Measurements from ENCODE around the gene BHLHA15.

BHLHA15 gene

DNA sequence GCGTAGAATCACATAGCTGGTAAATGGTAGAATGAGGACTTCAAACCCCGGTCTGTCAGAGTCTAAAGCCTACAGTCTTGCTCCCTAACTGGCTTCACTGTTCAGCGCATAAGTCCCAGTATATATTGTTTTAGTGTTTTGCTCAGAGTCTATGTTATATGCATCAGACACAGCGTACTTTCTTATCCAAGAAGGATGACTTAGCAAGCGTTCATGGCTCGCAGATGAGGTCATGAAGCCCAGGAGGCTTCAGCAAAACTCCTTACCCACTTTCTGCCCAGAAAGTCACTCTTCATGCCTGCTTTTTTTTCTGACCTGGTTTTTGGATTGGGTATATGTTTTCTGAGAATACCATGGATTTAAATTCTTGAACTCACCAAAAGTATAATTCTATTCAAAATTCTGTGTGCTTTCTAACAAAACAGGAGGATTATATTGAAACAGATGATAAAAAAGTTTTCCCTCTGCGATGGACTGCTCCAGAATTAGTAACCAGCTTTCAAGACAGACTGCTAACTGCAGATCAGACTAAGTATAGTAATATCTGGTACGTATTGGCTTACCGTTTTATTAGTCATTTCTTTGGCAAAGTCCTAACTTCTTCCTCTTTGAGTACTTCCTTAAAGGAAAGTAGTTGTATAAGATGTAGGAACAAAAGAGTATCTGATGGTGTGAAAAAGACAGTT lies 24.6 kb upstream of the BHLHA15 start:
- in situ Hi-C loops (cut with MboI; ENCODE audit: low pct_unique_long_range_greater_than_20kb, low sequenced_read_pairs, unreplicated experiment) = no loop called here

DNA sequence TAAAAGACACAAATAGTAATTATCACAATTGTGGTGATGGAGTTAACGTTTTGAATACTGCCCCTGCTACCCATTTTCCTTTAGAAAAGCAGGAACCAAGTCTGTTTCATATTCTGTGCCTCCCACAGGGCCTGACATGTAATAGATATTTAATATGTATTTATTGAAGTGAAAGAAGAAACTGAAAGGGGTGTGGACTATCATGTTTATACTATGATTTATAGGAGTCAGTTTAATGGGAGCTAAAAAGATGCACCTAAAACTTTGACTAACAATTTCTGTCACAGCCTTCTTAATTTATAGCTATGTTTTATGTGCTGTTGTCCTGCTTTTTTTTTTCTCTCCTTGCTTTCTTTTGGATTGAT lies 24.1 kb upstream of the BHLHA15 start:
- TF ChIP-seq, protein P1, sequence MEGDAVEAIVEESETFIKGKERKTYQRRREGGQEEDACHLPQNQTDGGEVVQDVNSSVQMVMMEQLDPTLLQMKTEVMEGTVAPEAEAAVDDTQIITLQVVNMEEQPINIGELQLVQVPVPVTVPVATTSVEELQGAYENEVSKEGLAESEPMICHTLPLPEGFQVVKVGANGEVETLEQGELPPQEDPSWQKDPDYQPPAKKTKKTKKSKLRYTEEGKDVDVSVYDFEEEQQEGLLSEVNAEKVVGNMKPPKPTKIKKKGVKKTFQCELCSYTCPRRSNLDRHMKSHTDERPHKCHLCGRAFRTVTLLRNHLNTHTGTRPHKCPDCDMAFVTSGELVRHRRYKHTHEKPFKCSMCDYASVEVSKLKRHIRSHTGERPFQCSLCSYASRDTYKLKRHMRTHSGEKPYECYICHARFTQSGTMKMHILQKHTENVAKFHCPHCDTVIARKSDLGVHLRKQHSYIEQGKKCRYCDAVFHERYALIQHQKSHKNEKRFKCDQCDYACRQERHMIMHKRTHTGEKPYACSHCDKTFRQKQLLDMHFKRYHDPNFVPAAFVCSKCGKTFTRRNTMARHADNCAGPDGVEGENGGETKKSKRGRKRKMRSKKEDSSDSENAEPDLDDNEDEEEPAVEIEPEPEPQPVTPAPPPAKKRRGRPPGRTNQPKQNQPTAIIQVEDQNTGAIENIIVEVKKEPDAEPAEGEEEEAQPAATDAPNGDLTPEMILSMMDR (IDR thresholded peaks at IDR 0.05; ENCODE audit: extremely low read depth, insufficient read depth, missing control alignments) = no peak
- in situ Hi-C loops (cut with MboI; ENCODE audit: low pct_unique_long_range_greater_than_20kb, low sequenced_read_pairs, unreplicated experiment) = no loop called here
- no peak for DNase-seq (ENCODE audit: low spot score)

More for the DNA sequence above, 24.6 kb upstream of the BHLHA15 start:
- TF ChIP-seq, protein P1 (IDR thresholded peaks at IDR 0.05; ENCODE audit: extremely low read depth, insufficient read depth, missing control alignments) = no peak
- DNase-seq (ENCODE audit: low spot score) = no peak

DNA sequence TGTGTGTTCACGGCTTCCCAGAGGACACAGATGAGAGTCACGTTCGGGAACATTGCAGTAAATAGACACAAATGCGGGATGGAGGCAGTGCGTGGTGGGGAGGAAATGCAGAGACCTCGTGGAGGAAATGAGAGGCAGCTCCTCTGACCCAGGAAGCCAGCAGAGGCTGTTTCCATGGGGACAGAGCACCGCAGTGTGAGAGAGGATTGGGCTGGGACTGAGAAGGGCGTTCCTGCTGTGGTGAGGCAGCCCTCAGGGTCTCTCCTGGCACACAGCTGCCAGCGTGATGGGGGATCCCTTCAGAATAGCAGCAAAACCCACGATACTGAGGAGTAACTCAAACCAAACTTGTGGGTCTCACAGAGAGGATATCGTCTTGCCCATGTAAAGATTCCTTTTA lies 21.7 kb upstream of the BHLHA15 start:
- TF ChIP-seq, protein P1 (IDR thresholded peaks at IDR 0.05; ENCODE audit: extremely low read depth, insufficient read depth, missing control alignments) = no peak
- in situ Hi-C loops (cut with MboI; ENCODE audit: low pct_unique_long_range_greater_than_20kb, low sequenced_read_pairs, unreplicated experiment) = no loop called here
- DNase-seq (ENCODE audit: low spot score) = no peak

DNA sequence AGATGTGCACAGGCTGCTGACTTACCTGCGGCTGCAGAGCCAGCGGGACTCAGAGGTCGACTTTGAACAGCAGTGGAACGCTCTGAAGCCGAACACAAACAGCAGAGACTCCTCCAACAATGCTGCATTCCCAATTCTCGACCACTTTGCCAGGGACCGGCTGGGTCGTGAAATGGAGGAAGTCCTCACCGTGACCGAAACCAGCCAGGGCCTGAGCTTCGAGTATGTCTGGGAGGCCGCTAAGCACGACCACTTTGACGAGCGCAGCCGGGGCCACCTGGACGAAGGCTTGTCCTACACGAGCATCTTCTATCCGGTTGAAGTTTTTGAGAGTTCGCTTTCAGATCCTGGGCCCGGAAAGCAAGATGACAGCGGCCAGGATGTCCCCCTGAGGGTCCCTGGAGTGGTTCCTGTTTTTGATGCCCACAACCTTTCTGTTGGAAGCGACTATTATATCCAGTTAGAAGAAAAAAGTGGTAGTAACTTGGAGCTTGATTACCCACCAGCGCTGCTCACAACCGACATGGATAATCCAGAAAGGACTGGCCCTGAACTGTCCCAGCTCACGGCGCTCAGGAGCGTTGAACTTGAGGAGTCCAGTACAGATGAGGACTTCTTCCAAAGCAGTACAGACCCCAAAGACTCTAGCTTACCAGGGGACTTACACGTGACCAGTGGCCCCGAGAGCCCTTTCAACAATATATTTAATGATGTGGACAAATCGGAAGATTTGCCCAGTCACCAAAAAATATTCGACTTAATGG lies 19.4 kb upstream of the BHLHA15 start:
- TF ChIP-seq, protein P1 (IDR thresholded peaks at IDR 0.05; ENCODE audit: extremely low read depth, insufficient read depth, missing control alignments) = no peak
- no peak for DNase-seq (ENCODE audit: low spot score)
- in situ Hi-C loops (cut with MboI; ENCODE audit: low pct_unique_long_range_greater_than_20kb, low sequenced_read_pairs, unreplicated experiment) = no loop called here

DNA sequence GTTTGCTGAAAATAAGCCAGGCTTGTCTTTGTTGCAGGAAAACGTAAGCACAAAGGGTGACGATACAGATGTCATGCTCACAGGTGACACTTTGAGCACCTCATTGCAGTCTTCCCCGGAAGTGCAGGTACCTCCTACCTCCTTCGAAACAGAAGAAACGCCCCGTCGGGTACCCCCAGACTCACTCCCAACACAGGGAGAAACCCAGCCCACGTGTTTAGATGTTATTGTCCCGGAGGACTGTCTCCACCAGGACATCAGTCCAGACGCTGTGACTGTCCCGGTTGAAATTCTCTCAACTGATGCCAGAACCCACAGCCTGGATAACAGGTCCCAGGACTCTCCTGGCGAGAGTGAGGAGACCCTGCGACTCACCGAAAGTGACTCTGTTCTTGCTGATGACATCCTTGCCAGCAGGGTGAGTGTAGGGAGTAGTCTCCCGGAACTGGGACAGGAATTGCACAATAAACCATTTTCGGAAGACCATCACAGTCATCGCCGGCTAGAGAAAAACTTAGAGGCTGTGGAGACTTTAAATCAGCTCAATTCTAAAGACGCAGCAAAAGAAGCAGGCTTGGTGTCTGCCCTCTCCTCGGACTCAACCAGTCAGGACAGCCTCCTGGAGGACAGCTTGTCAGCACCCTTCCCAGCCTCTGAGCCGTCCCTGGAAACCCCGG lies 18.3 kb upstream of the BHLHA15 start:
- in situ Hi-C loops (cut with MboI; ENCODE audit: low pct_unique_long_range_greater_than_20kb, low sequenced_read_pairs, unreplicated experiment) = no loop called here
- no peak for DNase-seq (ENCODE audit: low spot score)
- TF ChIP-seq, protein P1 (IDR thresholded peaks at IDR 0.05; ENCODE audit: extremely low read depth, insufficient read depth, missing control alignments) = no peak

DNA sequence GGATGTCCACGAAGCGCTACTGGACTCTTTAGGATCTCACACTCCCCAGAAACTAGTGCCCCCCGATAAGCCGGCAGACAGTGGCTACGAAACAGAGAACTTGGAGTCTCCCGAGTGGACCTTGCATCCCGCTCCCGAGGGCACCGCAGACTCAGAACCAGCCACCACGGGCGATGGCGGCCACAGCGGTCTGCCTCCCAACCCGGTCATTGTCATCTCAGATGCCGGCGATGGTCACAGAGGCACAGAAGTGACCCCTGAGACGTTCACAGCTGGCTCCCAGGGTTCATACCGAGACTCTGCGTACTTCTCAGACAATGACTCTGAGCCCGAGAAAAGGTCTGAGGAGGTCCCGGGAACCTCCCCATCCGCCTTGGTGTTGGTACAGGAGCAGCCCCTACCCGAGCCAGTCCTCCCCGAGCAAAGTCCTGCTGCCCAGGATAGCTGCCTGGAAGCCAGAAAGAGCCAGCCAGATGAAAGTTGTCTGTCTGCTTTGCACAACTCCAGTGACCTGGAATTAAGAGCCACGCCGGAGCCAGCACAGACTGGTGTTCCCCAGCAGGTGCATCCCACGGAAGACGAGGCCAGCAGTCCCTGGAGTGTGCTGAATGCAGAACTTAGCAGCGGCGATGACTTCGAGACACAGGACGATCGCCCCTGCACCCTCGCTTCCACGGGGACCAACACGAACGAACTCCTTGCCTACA lies 17.6 kb upstream of the BHLHA15 start:
- DNase-seq (ENCODE audit: low spot score) = no peak
- in situ Hi-C loops (cut with MboI; ENCODE audit: low pct_unique_long_range_greater_than_20kb, low sequenced_read_pairs, unreplicated experiment) = no loop called here
- TF ChIP-seq, protein P1 (IDR thresholded peaks at IDR 0.05; ENCODE audit: extremely low read depth, insufficient read depth, missing control alignments) = no peak
